H1 (cell line): Measurements from ENCODE around the gene TRAPPC5. TPM values are rescaled to one million over a fixed set of nuclear protein-coding genes. Genes with fewer than 3 reads are reported as not detected.
A peak's percentile ranks its signal among the peaks of the same experiment; 100 is the strongest.

Experiments
- BCL11A ChIP-seq, 2 experiments: IDR thresholded peaks; one replicate each; pipeline ENCODE4 v1.6.1; 2011; ENCODE audit warnings: low read depth in 2 of 2, low read length in 2 of 2, mild to moderate bottlenecking in 2 of 2
- CHD7 ChIP-seq: fragments of 300-600 bp; sonication (generic); IDR thresholded peaks from 2 replicates; pipeline ENCODE4 v1.7.1; 2012; ENCODE audit warnings: low read length, moderate library complexity, mild to moderate bottlenecking, inconsistent platforms; ENCODE audit not compliant: insufficient replicate concordance
- CTBP2 ChIP-seq: IDR thresholded peaks from 2 replicates; pipeline ENCODE4 v1.7.0; 2011; ENCODE audit warnings: borderline replicate concordance, mild to moderate bottlenecking, moderate library complexity, mixed read lengths, low read length; ENCODE audit not compliant: insufficient read depth, insufficient read length
- GABPA ChIP-seq: IDR thresholded peaks from 2 replicates; pipeline ENCODE4 v1.6.1; 2011; ENCODE audit warnings: mild to moderate bottlenecking, low read length, moderate library complexity, borderline replicate concordance; ENCODE audit not compliant: insufficient read depth
- KDM4A ChIP-seq: IDR thresholded peaks from one replicate; pipeline ENCODE4 v1.7.1; 2012; ENCODE audit warnings: low read depth, mild to moderate bottlenecking, moderate library complexity, low read length, inconsistent platforms; ENCODE audit not compliant: severe bottlenecking
- MAFK ChIP-seq: IDR thresholded peaks from 2 replicates; pipeline ENCODE4 v1.6.1; 2012; ENCODE audit warnings: low read depth, mild to moderate bottlenecking, improper control_type of control experiment, low read length
- NRF1 ChIP-seq: IDR thresholded peaks from 2 replicates; pipeline ENCODE4 v1.6.1; 2011; ENCODE audit warnings: mild to moderate bottlenecking, low read depth, low read length, improper control_type of control experiment
- RXRA ChIP-seq: IDR thresholded peaks from 2 replicates; pipeline ENCODE4 v1.6.1; 2011; ENCODE audit warnings: low read depth, mild to moderate bottlenecking, low read length, moderate library complexity; ENCODE audit not compliant: insufficient read depth
- TCF12 ChIP-seq: IDR thresholded peaks from 2 replicates; pipeline ENCODE4 v1.6.1; 2011; ENCODE audit warnings: low read depth, mild to moderate bottlenecking, low read length
- ZNF274 ChIP-seq: IDR thresholded peaks from 2 replicates; pipeline ENCODE4 v1.7.0; 2012; ENCODE audit warnings: low read length, borderline replicate concordance; ENCODE audit errors: extremely low read depth
- polyA plus RNA-seq, 7 experiments: library from polyadenylated mRNA; depleted of rRNA in 3 of 7; stranded (reverse) in 5 of 7; unstranded in 2 of 7; fragments of >200 nt in 5 of 7; fragments of 200-250 nt in 2 of 7; gene quantifications; 1 replicate in 5 of 7; 2 replicates in 1 of 7; 4 replicates in 1 of 7; pipeline versions ENCODE4 v1.2.1 to v1.2.3, GENCODE V29; 2011 to 2013; ENCODE audit warnings: missing spikeins in 2 of 7, mixed read lengths in 2 of 7
- total RNA-seq: library from RNA; stranded (reverse); fragmentation: NEBNext Ultra II Directional; extraction: Animal tissue kit (Norgen Biotek cat#: 25700); gene quantifications from 2 replicates; pipeline ENCODE4 v1.2.1, GENCODE V29; 2021

Gene TRAPPC5
- total and polyA plus RNA-seq, 2 of the 8 experiments (the other 6 are each of a cell fraction or from before 2014, with no cell fraction given), result 109 to 120 TPM

- TF ChIP-seq CHD7 (no peak), GABPA (no peak), CTBP2 (no peak), ZNF274 (no peak), RXRA (no peak), TCF12 (no peak), KDM4A (peak; percentile 94), NRF1 (peak; percentile 88), BCL11A (IDR thresholded peaks at IDR 0.05; ENCODE audit: low read depth in 2 of 2, low read length in 2 of 2) (no peak), MAFK (no peak)
Measured at GRCh38 chr19:7680606-7681339, at the start of gene TRAPPC5 (continued).
